GM12865 (cell line): ENCODE data around the gene TGFBRAP1.

ENCODE experiments used
- DNase-seq: peaks from one replicate; pipeline ENCODE4 v3.0.0; 2010; ENCODE audit warnings: low read depth
- H3K4me3 ChIP-seq: 2 replicates; pipeline ENCODE4 v1.5.1; 2011; ENCODE audit warnings: mild to moderate bottlenecking, low read depth, low read length, control low read depth
- CTCF ChIP-seq: IDR thresholded peaks from 2 replicates; pipeline ENCODE4 v1.5.1; 2011; ENCODE audit warnings: low read length, control low read depth, low read depth, inconsistent platforms; ENCODE audit not compliant: insufficient read depth; ENCODE audit errors: missing control alignments

Gene TGFBRAP1

GRCh38 chr2:105231232-105231619 is 98.3 kb downstream of the TGFBRAP1 start:
- DNase-seq = no peak
- no peak overlapping the region for H3K4me3 ChIP-seq
- no peak for TF ChIP-seq CTCF

GRCh38 chr2:105224444-105224843 is 105.1 kb downstream of the TGFBRAP1 start:
- H3K4me3 ChIP-seq = no peak overlapping the region
- DNase-seq = no peak
- TF ChIP-seq CTCF = no peak

- TF ChIP-seq CTCF = no peak
- no peak for DNase-seq
- H3K4me3 ChIP-seq = no peak overlapping the region
Observed at GRCh38 chr2:105220604-105221003, 108.9 kb downstream of the TGFBRAP1 start.

GRCh38 chr2:105215586-105216192 is 113.8 kb downstream of the TGFBRAP1 start:
- TF ChIP-seq CTCF = no peak
- no peak overlapping the region for H3K4me3 ChIP-seq
- no peak for DNase-seq
